ENCODE measurements around the gene RIC8B.
"Not testable (repeated sequence)": the region's sequence is repeated elsewhere in the genome, so short reads cannot be mapped to it uniquely, and the experiment has no call there.

RIC8B gene

DNA sequence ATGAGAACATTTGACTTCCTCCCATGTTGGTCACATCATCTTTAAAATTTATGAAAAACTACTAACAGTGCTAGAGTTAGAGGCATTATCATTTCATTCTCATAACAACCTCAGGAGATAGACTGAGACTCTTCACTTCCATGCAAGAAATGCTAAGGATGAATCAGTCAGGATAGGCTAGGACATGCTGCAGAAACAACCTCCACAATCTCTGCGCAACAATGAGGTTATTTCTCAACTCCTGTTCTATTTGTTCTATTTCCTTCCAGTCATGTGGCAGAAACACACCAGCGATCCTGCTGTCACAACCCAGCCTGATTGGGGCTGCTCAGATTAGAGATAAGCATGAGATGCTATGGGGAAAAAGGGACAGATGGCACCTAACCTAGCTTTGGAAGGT, 132.2 kb downstream of the RIC8B start:
- no peak for DNase-seq

- DNase-seq = no peak
Measured at GRCh38 chr12:106907411-106907810, 132.9 kb downstream of the RIC8B start.

- no peak for DNase-seq
Measured at GRCh38 chr12:106907846-106908245, 133.4 kb downstream of the RIC8B start.

- no peak for DNase-seq
Measured at GRCh38 chr12:106908561-106908960, 134.1 kb downstream of the RIC8B start.

DNA sequence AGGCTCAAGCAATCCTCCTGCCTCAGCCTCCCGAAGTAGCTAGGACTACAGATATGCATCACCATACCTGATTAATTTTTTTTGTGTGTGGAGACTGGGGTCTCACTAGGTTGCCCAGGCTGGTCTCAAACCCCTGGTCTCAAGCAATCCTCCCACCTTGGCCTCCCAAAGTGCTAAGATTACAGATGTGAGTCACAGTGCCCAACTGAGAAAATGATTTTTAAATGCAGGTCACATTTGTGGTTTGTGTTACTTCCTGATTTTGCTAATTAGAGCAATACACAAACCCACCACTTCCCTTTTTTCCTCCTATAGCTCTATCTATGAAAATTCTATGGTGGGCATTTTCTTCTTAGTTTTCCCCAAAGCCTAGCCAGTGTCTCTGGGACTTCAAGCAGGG, 135.7 kb downstream of the RIC8B start:
- no peak for DNase-seq

- no peak for DNase-seq
Measured at GRCh38 chr12:106911581-106911980, 137.1 kb downstream of the RIC8B start.

DNA sequence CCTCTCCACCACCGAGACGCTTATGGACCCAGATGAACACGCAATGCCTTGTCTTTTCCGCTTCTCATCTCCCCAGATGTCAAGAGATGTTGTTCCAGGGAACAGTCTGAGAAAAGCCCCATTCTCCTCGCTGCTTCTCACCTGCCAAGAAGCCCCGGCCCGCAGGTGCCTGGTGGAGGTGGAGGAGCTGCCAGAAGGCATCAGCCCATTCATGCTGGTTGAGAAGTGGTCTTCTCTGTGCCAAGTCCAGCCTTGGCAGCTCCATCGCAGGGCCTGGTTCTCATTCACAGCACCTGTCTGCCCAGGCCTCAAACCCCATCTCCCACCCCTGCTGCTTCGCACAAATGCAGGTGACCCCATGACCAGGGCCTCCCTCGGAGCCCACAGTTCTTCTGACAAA, 139.0 kb downstream of the RIC8B start:
- no peak for DNase-seq

DNA sequence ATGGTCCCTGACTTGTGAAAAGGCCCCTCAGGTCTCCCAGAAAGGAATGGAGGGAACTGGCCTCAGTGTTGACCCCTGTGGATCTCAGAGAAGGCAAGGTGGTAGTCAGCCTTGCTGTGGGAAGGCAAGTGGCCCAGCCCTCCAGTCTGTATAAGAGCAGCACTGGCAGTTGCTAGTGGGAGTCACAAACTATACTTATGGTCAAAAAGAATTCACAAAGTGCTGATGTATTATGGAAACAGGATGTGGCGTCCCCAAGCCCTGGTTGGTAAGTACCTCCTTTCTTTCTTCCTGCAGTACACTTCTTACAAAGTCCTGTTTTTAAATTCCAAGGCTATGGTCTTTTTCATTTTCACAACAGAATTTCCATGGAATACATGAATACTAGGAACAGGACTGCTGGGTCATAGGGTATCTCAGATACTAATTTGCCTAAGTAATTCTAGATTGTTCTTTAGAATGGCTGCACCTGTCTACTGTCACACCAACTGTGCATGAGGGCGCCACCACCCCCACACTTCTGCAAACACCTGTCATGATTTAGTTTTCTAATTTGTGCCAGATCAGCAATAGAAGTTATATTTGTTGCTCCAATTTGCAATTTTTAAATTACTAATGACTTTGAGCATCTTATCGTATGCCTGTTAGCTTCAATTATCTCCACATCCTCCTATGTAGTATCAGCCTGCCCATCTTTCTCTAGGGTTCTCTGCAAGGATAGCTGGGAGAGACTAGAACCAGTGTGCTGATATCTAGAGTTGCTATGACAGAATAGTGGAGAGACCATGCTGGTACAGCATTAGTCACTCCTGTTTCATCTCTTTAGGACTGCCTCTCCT, 140.5 kb downstream of the RIC8B start:
- no peak for DNase-seq

- no peak for DNase-seq
Measured at GRCh38 chr12:106915635-106916026, 141.1 kb downstream of the RIC8B start.

DNA sequence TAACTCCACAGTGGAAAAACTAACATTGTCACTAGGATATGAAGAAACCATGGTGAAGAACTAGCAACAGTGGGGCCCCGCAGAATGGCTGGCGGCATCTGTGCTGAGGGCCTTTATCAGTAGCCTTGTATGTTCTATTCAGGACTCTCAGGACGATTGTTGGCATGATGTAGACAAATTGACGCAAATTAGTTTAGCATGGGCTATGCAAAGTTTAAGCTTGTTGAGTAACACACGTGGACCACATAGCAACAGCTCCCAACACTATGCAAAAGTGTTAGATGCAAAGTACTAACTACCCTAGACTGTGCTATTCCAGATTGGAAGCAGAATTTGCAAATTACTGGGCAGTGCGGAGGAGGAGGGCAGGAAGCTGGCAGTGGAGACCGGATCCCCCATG, 143.0 kb downstream of the RIC8B start:
- DNase-seq = no peak

DNA sequence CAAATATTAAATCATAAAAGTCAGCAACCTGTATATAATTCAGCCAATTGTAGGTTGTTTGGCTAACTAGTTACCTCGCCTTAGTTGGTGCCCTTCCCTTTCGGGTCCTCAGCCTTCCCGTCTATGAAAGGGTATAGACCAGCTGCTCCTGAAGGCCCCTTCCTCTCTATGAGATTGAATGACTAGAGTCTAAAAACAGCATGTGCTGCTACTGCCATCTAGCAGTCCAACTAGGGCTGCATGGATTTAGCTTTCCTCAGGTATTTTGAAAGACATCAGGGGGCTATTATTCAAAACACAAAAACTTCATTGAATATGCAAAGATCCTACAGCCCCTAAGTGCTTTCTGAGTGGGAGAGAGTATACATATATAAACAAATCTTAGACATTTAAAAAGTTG, 144.3 kb downstream of the RIC8B start:
- DNase-seq = no peak

GRCh38 chr12:106919910-106920544, 145.5 kb downstream of the RIC8B start:
- DNase-seq = no peak

- DNase-seq = not testable (repeated sequence)
Measured at GRCh38 chr12:106921976-106922375, 147.5 kb downstream of the RIC8B start.

GRCh38 chr12:106923594-106923993, 149.1 kb downstream of the RIC8B start:
- not testable (repeated sequence) for DNase-seq

DNA sequence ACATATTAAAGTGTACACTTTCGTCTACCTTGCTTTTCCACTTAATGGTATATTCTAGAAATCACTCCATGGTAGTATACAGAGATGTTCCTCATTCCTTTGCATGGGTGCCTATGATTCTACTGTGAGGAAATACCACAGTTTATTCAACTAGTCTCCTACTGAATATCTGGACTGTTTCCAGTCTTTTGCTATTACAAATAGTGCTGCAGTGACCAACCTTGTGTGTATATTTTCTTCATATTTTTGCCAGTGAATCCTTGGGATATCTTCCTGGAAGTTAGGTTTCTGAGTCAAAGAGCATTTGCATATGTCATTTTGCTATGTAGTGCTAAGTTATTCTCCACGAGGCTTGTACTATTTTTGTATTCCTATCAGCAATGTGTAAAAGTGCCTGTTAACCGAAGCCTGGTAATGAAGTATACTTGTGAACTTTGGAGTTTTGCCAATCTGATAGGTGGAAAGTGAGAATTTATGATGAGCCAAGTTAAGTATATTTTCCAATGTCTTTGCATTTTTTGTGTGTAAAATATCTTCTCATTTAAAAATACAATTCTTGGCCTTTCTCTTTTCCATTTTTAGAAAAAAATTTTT, 149.9 kb downstream of the RIC8B start:
- no peak for DNase-seq

- no peak for DNase-seq
Measured at GRCh38 chr12:106926657-106927056, 152.2 kb downstream of the RIC8B start.

DNA sequence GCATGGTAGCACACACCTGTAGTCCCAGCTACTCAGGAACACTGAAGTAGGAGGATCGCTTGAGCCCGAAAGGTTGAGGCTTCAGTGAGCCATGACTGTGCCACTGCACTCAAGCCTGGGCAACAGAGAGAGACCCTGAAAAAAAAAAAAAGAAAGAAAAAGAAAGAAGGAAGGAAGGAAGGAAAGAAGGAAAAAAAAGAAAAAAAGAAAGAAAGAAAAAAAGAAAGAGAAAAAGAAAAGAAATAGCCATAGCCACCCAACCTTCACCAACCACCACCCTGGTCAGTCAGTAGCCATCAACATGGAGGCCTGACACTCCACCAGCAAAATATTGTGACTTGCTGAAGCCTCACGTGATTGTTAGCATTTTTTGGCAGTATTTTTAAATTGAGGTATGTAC, 159.8 kb downstream of the RIC8B start:
- DNase-seq = no peak
